ENCODE measurements around the gene PDZD7. TPM values are rescaled to one million over a fixed set of nuclear protein-coding genes. Genes with fewer than 3 reads are reported as not detected.

The PDZD7 gene
- total RNA-seq, 6 donors from 2014 or later = 0.39 to 2.4 (median 1.7) TPM

GRCh38 chr10:101000127-101000914, 30.6 kb downstream of the PDZD7 start:
- Histone ChIP-seq H3K4me3 (peak overlapping the region; percentile 62 to 95 (median 78)), H3K36me3 (peaks cover 3 to 29% (median 15%) of the 10 kb centered on the region in 4 donors), H3K4me1 (peaks cover 52 to 70% (median 56%) of the 10 kb centered on the region in 4 donors), H3K27ac (peak overlapping the region; percentile 95 to 100 (median 98)), H3K27me3 (no peaks in the 10 kb centered on the region), H3K9me3 (no peaks in the 10 kb centered on the region)
- no peak for TF ChIP-seq POLR2A (IDR thresholded peaks at IDR 0.05)
- TF ChIP-seq EP300 (IDR thresholded peaks at IDR 0.05) = no peak
- TF ChIP-seq POLR2AphosphoS5 (IDR thresholded peaks at IDR 0.05) = no peak
- TF ChIP-seq CTCF (IDR thresholded peaks at IDR 0.05) = no peak
- DNase-seq = peak in 1 of 2 donors; percentile 77
- ATAC-seq (ENCODE audit: low FRiP score in 2 of 2) = no peak
- WGBS, 2 donors = 5 to 15% methylated on average over 15 to 19 of the region's 19 CpGs

GRCh38 chr10:100999742-101000126, 31.2 kb downstream of the PDZD7 start, which contains the start of gene LZTS2:
TSS of gene LZTS2 (plus strand) at chr10:100999808. CDS start at chr10:101002539, 2,731 bp downstream.
- H3K9me3 ChIP-seq = no peaks in the 10 kb centered on the region
- H3K27ac ChIP-seq = peak within 1 kb of the TSS; percentile 95 to 100 (median 98)
- TF ChIP-seq POLR2A (IDR thresholded peaks at IDR 0.05) (no peak), POLR2AphosphoS5 (IDR thresholded peaks at IDR 0.05) (no peak), CTCF (IDR thresholded peaks at IDR 0.05) (no peak), EP300 (IDR thresholded peaks at IDR 0.05) (no peak)
- H3K4me3 ChIP-seq = peak within 1 kb of the TSS; percentile 62 to 95 (median 78)
- 0 to 6% methylated on average over 3 of the region's 44 CpGs for WGBS, 2 donors
- no peaks in the 10 kb centered on the region for H3K27me3 ChIP-seq
- H3K4me1 ChIP-seq = peaks cover 50 to 66% (median 54%) of the 10 kb centered on the region in 4 donors
- DNase-seq (no peak), ATAC-seq (ENCODE audit: low FRiP score in 2 of 2) (no peak)
- peaks cover 3 to 24% (median 13%) of the 10 kb centered on the region in 4 donors for H3K36me3 ChIP-seq

- peaks cover 3 to 19% (median 12%) of the 10 kb centered on the region in 4 donors for H3K36me3 ChIP-seq
- peak overlapping the region; percentile 95 to 100 (median 98) for H3K27ac ChIP-seq
- no peaks in the 10 kb centered on the region for H3K27me3 ChIP-seq
- TF ChIP-seq CTCF (IDR thresholded peaks at IDR 0.05) (peak; percentile 97 to 99 (median 99)), POLR2AphosphoS5 (IDR thresholded peaks at IDR 0.05) (peak; percentile 80 to 93), EP300 (IDR thresholded peaks at IDR 0.05) (peak in 1 of 4 donors; percentile 22), POLR2A (IDR thresholded peaks at IDR 0.05) (peak in 3 of 4 donors; percentile 78 to 91 (median 85))
- H3K4me3 ChIP-seq = peak overlapping the region; percentile 62 to 82 (median 77)
- peak; percentile 85 to 97 for DNase-seq
- ATAC-seq (ENCODE audit: low FRiP score in 2 of 2) = peak; percentile 82 to 90
- 0% methylated on average over 26 to 29 of the region's 83 CpGs for WGBS, 2 donors
- H3K4me1 ChIP-seq = peaks cover 44 to 62% (median 51%) of the 10 kb centered on the region in 4 donors
- no peaks in the 10 kb centered on the region for H3K9me3 ChIP-seq
Measured at GRCh38 chr10:100998991-100999741, 31.8 kb downstream of the PDZD7 start.

GRCh38 chr10:100998183-100998990, 32.5 kb downstream of the PDZD7 start:
- Histone ChIP-seq H3K27ac (peak overlapping the region; percentile 95 to 100 (median 98)), H3K4me1 (peaks cover 38 to 54% (median 47%) of the 10 kb centered on the region in 4 donors), H3K36me3 (peaks cover 0 to 19% (median 6%) of the 10 kb centered on the region in 4 donors), H3K4me3 (peak overlapping the region; percentile 62 to 82 (median 68)), H3K9me3 (no peaks in the 10 kb centered on the region), H3K27me3 (no peaks in the 10 kb centered on the region)
- WGBS, 2 donors = 5 to 6% methylated on average over 25 of the region's 25 CpGs
- peak; percentile 50 to 77 for ATAC-seq (ENCODE audit: low FRiP score in 2 of 2)
- peak; percentile 85 to 87 for DNase-seq
- TF ChIP-seq EP300 (IDR thresholded peaks at IDR 0.05) = no peak
- TF ChIP-seq POLR2A (IDR thresholded peaks at IDR 0.05) = no peak
- TF ChIP-seq POLR2AphosphoS5 (IDR thresholded peaks at IDR 0.05) = peak; percentile 16 to 36
- no peak for TF ChIP-seq CTCF (IDR thresholded peaks at IDR 0.05)
